HG03354 (cell line): ENCODE measurements around the gene PDE8A.
"Not testable (repeated sequence)": the region's sequence is repeated elsewhere in the genome, so short reads cannot be mapped to it uniquely, and the experiment has no call there.

Experiments used
- ATAC-seq: cut with Tn5 transposase; IDR thresholded peaks from one replicate; pipeline ENCODE4 v1.9.1; 2021; ENCODE audit warnings: mild to moderate bottlenecking; ENCODE audit not compliant: unreplicated experiment, poor library complexity, severe bottlenecking

Gene PDE8A

DNA sequence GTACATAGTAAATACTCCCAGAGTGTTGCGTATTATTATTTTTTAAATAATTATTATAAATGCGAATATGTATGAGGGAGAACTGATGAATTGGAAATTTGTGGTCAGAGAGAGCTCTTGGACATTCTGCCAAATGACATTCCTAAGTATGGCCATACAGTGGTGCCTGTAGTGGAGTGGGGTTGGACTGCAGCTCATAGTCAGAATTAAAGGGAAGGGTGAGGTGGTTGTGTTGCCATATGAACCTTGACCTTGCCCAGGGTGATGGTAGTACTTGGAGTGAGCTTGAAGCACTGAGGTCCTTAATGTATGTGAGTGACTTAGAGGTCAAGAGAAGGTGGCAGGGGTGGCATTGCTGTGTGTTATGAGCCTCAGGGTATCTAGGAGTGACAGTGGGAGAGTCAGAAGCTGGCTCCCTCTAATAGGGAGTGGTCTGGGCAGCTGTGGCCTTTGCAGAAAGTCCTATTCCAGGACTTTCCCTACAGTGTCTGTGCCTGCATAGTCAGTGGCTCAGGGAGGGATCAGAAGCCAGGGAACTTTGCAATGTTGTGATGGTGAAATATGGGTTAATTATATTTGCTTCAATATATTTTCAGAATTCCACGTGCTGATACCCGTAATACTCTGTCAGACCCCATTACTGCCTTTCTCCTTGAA, 26.2 kb downstream of the PDE8A start:
- ATAC-seq: no peak

DNA sequence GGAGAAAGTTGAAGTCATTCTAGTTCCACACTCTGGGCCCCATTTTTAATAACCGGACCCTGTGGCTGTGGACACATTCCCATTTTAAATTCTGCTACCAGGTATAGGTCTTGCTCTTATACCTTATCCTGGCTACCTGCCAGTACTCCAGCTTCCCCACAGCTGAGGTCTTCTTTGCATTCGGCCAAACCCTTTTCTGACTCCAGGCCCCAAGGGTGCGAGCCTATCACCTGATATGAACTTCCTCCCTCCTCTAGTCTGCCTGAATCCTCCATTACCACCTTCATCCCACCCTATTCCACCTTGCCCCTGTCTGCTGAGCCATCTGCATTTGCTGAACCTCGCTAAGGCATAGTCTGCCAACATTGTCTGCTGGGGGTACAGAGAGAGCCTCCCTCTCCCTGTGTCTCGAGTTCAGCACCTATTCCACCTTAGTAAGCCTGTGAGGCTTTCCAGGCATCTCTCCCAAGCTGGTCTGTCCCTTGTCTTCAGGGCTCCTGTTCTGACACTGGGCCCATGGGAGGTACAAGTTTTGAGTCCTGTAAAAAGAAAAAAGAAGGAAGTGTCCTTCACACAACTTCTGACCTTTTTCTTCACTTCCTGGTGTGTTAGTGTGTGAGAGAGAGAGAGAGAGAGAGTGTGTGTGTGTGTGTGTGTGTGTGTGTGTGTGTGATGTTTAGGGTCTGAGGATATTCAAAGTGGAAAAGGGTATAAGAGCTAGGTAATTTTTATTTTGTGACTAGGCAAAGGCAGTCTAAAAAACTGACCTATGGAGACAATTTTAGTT, 27.0 kb downstream of the PDE8A start:
- ATAC-seq: no peak

DNA sequence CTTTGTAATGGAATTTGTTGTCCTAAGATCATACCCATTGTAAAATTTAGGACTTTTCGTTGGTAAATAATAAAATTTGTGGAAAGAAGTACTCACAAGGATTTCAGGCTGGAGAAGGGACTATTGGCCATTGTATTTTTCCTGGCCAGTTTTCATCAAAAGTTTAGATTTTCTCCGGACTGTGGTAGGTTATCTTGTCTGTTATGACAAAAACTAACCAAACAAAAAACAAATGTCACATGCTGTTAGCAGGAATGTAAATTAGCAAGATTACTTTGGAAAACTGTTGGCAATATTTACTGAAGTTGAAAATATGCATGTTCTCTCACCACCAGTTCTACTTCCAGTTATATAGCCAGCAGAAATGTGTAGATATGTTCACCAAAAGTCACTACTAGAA, 27.8 kb downstream of the PDE8A start:
- ATAC-seq: no peak

- ATAC-seq: no peak
Observed at GRCh38 chr15:85010071-85010385, 28.4 kb downstream of the PDE8A start.

DNA sequence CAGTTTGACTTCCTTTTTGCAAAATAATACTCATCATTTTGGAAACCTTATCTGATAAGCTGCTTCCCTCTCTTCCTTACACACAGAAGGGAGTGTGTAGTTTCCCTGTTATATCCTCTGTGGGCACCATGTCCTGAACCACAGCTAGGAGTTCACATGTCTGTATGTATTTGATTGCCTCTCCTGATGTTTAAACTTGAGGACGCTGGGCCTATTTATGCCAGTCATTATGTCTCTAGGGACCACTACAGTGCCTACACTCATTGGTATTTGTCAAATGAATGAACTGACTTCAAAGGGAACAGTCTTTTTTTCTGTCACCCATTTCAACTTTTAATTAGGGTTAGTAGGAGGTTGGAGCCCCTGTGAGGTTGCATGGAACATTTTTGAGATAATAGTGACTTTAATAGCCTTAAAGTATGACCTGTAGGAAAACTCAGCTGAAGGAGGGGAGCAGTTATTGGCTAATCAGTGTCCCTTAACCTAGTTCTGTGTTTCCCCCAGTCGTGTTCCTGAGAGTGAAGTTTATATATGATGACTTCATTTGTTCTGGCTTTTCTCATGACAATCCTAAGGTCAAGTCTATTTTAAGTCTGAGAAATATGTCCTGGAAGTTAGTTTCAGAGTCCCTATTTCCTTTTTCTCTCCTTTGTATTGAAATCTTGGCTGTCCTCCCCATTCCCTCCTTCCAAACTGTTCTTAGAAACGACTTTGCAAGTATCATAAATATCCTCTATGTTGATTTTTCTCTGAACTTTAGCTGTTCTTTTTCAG, 28.9 kb downstream of the PDE8A start:
- ATAC-seq: no peak

DNA sequence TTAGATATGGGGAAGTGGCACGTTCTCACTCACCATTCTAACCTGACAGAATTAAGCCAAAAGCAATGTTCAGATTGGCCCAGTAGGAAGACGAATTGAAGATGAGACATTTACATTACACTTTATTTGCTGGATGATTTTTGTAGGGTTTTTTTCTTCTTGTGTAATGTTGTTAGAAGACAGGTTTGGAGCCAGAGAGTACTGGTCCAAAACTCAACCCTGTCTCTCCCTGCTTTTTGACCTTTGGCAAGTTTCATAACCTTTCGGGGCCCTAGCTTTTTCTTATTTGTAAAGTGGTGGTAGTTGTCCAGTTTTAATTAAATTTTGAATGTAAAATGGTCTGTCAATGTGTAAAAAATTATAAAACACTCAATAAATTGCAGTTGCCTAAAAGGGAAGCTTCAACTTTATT, 29.5 kb downstream of the PDE8A start:
- ATAC-seq: no peak

DNA sequence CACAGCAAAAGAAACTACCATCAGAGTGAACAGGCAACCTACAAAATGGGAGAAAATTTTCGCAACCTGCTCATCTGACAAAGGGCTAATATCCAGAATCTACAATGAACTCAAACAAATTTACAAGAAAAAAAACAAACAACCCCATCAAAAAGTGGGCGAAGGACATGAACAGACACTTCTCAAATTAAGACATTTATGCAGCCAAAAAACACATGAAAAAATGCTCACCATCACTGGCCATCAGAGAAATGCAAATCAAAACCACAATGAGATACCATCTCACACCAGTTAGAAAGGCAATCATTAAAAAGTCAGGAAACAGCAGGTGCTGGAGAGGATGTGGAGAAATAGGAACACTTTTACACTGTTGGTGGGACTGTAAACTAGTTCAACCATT, 30.1 kb downstream of the PDE8A start:
- ATAC-seq: not testable (repeated sequence)

DNA sequence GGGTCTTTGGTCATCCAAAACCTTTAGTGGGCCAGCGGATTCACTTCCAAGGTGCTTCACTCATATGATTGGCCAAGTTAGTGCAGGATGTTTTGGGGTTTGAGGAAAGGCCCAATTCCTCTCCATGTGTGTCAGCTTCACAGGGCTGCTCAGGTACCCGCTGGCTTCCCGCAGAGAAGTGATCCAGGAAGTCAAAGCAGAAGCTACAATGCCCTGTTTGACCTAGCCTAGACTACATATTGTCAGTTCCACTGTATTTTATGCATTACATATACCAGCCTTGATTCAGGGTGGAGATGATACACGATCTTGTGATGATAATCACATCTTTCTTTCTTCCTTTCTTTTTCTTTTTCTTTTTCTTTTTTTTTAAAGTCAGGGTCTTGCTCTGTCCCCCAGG, 32.1 kb downstream of the PDE8A start:
- no peak for ATAC-seq

GRCh38 chr15:85014932-85015331, 33.3 kb downstream of the PDE8A start:
- no peak for ATAC-seq

DNA sequence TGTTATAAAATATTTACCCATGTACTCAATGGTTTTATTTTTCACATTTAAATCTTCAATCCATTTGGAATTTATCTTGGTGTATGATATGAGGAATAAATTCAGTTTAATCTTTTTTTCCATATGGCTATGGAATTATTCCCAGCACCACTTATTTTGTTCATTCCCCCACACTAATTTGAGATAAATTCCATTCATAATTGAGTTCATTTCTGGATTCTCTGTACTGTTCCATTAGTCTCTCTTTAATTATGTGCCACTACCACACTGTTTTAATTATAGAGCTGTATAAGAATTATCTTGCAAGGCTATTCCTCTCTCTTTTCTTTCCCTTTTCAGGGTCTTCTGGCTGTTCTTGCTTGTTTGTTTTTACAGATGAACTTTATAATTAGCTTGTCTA, 34.6 kb downstream of the PDE8A start:
- ATAC-seq: no peak

GRCh38 chr15:85019815-85020590, 38.3 kb downstream of the PDE8A start:
- no peak for ATAC-seq

- no peak for ATAC-seq
Observed at GRCh38 chr15:85021409-85021808, 39.8 kb downstream of the PDE8A start.

- no peak for ATAC-seq
Observed at GRCh38 chr15:85022860-85023403, 41.3 kb downstream of the PDE8A start.

- ATAC-seq: no peak
Observed at GRCh38 chr15:85024003-85024402, 42.3 kb downstream of the PDE8A start.

GRCh38 chr15:85024509-85025336, 43.1 kb downstream of the PDE8A start:
- no peak for ATAC-seq

DNA sequence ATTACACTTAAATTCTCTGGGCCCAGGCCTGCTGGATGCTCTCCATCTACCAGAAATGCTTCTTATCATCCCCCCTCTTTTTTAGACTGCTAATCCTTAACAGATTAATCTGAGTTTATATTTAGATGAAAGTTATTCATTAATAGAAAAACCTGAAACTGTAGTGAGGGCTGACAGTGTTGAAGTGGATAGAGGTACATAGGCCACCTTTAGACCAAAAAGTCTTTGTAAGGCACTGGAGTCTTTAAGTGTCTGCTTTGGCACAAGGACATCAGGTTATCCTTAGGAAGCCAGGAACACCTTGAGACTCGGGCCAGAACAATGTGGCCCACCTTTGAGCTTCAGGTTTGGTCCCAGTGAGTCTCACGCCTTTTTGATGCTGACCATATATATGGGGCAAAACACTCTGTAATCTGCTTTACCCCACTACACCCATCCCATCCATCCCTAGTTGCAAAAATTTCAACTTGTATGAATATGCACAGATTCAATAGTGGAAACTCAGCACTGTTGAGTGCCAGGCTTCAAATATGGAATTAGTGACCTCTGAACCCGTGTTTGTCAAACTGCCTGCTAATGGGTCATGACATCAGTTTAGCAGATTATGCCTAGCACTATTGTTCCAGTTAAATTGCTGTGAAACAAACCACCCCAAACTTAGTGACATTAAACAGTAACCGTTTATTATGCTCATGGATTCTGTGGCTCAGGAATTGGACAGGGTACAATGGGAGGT, 44.0 kb downstream of the PDE8A start:
- ATAC-seq: no peak

- ATAC-seq: no peak
Observed at GRCh38 chr15:85026304-85027032, 44.8 kb downstream of the PDE8A start.

GRCh38 chr15:85027033-85027380, 45.4 kb downstream of the PDE8A start:
- no peak for ATAC-seq
